Glutamatergic neuron (in vitro differentiated cells): ENCODE measurements around the gene ERVK3-1. TPM values are rescaled to one million over a fixed set of nuclear protein-coding genes. Genes with fewer than 3 reads are reported as not detected.

Source experiments
- DNase-seq: peaks from one replicate; pipeline ENCODE4 v3.0.0; 2022
- H3K27ac Mint-ChIP-seq: one replicate; pipeline ENCODE4 v1.8.0; 2020; ENCODE audit warnings: mild to moderate bottlenecking, mixed read lengths, inconsistent platforms; ENCODE audit not compliant: unreplicated experiment
- H3K27me3 Mint-ChIP-seq: one replicate; pipeline ENCODE4 v1.8.0; 2020; ENCODE audit warnings: mild to moderate bottlenecking, moderate library complexity, mixed read lengths, inconsistent platforms; ENCODE audit not compliant: unreplicated experiment
- H3K36me3 Mint-ChIP-seq: one replicate; pipeline ENCODE4 v1.8.0; 2020; ENCODE audit warnings: mild to moderate bottlenecking, mixed read lengths, inconsistent platforms; ENCODE audit not compliant: unreplicated experiment
- H3K4me1 Mint-ChIP-seq: one replicate; pipeline ENCODE4 v1.8.0; 2020; ENCODE audit warnings: mild to moderate bottlenecking, low read depth, mixed read lengths, inconsistent platforms; ENCODE audit not compliant: unreplicated experiment
- H3K4me3 Mint-ChIP-seq: one replicate; pipeline ENCODE4 v1.8.0; 2020; ENCODE audit warnings: mild to moderate bottlenecking, mixed read lengths, inconsistent platforms; ENCODE audit not compliant: unreplicated experiment
- H3K9me3 Mint-ChIP-seq: one replicate; pipeline ENCODE4 v1.8.0; 2020; ENCODE audit warnings: mild to moderate bottlenecking, moderate library complexity, mixed read lengths, inconsistent platforms; ENCODE audit not compliant: unreplicated experiment
- total RNA-seq: library from RNA; stranded (reverse); fragmentation: NEBNext Ultra II Directional; extraction: Animal tissue kit (Norgen Biotek cat#: 25700); gene quantifications from one replicate; pipeline ENCODE4 v1.2.1, GENCODE V29; 2021; ENCODE audit not compliant: unreplicated experiment
- TF ChIP-seq, protein P1 (sequence below): fragments of 200-600 bp; sonication (generic); IDR thresholded peaks from one replicate; pipeline ENCODE4 v1.5.0; 2021; ENCODE audit not compliant: partially characterized antibody, unreplicated experiment

ERVK3-1 gene
- total RNA-seq, 1 donor from 2014 or later = 56.2 TPM

DNA sequence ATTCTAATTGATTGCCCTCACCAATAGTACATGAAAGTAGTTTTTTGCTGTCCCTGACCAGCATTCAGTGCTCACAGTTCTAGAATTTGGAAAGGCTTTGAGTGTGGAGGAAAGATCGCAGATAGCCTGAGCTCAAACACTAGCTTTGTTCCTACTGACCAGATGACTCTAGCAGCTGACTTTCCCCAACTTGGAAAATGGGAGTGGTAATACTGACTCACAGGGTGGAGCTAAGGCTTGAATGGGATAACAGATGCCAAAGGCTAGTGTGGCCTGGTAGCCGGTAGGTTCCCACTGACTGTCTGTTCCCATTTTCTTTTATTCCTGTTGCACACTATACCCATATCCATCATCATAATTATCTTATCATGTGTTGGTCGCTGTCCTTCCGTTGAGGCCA is 25.3 kb downstream of the ERVK3-1 start:
- H3K27ac Mint-ChIP-seq = peak overlapping the region; percentile 76
- H3K4me1 Mint-ChIP-seq = peaks cover 9% of the 10 kb centered on the region
- no peaks in the 10 kb centered on the region for H3K36me3 Mint-ChIP-seq
- TF ChIP-seq, protein P1, sequence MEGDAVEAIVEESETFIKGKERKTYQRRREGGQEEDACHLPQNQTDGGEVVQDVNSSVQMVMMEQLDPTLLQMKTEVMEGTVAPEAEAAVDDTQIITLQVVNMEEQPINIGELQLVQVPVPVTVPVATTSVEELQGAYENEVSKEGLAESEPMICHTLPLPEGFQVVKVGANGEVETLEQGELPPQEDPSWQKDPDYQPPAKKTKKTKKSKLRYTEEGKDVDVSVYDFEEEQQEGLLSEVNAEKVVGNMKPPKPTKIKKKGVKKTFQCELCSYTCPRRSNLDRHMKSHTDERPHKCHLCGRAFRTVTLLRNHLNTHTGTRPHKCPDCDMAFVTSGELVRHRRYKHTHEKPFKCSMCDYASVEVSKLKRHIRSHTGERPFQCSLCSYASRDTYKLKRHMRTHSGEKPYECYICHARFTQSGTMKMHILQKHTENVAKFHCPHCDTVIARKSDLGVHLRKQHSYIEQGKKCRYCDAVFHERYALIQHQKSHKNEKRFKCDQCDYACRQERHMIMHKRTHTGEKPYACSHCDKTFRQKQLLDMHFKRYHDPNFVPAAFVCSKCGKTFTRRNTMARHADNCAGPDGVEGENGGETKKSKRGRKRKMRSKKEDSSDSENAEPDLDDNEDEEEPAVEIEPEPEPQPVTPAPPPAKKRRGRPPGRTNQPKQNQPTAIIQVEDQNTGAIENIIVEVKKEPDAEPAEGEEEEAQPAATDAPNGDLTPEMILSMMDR = no peak
- peak overlapping the region; percentile 43 for H3K4me3 Mint-ChIP-seq
- H3K9me3 Mint-ChIP-seq = no peaks in the 10 kb centered on the region
- peaks cover 4% of the 10 kb centered on the region for H3K27me3 Mint-ChIP-seq
- DNase-seq = no peak

DNA sequence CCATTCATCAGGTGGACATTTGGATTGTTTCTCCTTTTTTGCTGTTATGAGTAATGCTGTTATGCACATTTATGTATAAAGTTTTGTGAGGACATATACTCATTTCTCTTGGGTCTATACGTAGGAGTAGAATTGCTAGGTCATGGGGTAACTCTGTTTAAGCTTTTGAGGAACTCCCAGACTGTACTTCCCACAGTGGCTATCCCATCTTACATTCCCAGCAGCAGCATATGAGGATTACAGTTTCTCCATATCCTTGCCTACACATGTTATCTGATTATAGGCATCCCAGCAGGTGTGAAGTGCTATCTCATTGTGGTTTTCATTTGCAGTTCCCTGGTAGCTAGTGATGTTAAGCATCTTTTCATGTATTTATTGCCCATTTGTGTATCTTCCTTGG is 27.5 kb downstream of the ERVK3-1 start:
- peaks cover 9% of the 10 kb centered on the region for H3K4me1 Mint-ChIP-seq
- no peak for DNase-seq
- TF ChIP-seq, protein P1 = no peak
- H3K4me3 Mint-ChIP-seq = no peak overlapping the region
- H3K9me3 Mint-ChIP-seq = no peaks in the 10 kb centered on the region
- H3K36me3 Mint-ChIP-seq = no peaks in the 10 kb centered on the region
- no peak overlapping the region for H3K27ac Mint-ChIP-seq
- peaks cover 7% of the 10 kb centered on the region for H3K27me3 Mint-ChIP-seq

DNA sequence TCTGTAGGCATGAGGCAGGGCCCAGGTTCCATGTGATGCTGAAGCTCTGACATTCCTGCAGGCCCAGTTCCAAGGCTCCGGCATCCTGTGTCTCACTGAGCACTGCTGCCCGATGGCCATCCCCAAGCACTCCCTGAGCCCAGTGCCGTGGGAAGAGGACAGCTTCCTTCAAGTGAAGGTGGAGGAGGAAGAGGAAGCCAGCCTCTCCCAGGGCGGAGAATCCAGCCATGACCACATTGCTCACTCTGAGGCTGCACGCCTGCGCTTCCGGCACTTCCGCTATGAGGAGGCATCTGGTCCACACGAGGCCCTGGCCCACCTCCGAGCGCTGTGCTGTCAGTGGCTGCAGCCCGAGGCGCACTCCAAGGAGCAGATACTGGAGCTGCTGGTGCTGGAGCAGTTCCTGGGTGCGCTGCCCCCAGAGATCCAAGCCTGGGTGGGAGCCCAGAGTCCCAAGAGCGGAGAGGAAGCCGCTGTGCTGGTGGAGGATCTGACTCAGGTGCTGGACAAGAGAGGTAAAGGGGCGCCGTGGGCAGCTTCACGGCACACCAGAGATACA is 29.6 kb downstream of the ERVK3-1 start:
- DNase-seq = no peak
- Mint-ChIP-seq H3K9me3 (no peaks in the 10 kb centered on the region), H3K4me3 (no peak overlapping the region), H3K4me1 (peaks cover 5% of the 10 kb centered on the region), H3K27me3 (peaks cover 10% of the 10 kb centered on the region), H3K36me3 (peaks cover 3% of the 10 kb centered on the region), H3K27ac (no peak overlapping the region)
- TF ChIP-seq, protein P1 = no peak

DNA sequence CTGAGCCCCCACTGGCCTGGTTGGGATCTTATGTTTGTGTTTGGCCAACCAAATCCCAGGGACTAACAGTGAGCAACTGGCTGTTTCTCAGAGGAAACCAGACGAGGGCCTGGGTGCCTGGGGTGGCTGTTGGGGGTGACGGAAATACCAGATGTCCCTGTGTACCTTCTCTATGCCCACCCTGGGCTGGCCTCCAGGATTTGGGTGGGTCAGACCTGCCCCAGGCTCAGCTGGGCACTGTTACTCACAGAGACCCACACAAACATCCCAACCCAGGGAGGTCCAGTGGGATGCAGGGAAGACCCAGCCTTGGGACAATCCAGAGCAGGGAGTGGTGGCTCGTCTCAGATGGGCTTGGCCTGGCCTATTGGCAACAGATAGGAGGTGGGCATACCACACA is 30.5 kb downstream of the ERVK3-1 start:
- H3K9me3 Mint-ChIP-seq = no peaks in the 10 kb centered on the region
- no peak for DNase-seq
- H3K27ac Mint-ChIP-seq = no peak overlapping the region
- peaks cover 3% of the 10 kb centered on the region for H3K4me1 Mint-ChIP-seq
- peaks cover 11% of the 10 kb centered on the region for H3K27me3 Mint-ChIP-seq
- TF ChIP-seq, protein P1 = no peak
- peaks cover 5% of the 10 kb centered on the region for H3K36me3 Mint-ChIP-seq
- H3K4me3 Mint-ChIP-seq = no peak overlapping the region

DNA sequence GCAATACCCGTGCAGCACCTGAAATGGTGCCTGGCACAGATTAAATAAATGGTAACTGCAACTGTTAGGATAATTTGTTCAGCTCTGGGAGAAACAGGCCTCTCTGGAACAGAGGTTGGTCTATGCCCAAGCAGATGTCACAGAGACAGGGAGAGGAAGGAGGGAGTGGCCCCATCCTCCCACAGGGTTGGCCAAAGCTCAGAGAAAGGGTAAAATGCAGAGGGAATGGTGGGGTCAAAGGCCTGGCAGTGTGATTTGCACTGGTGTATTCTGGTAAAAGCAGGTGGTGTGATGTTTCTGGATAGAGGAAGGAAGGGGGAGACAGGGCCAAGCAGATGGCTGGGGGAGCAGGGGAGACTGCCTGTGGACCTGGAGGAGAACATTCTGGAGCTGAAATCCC is 31.0 kb downstream of the ERVK3-1 start:
- no peaks in the 10 kb centered on the region for H3K9me3 Mint-ChIP-seq
- peaks cover 11% of the 10 kb centered on the region for H3K27me3 Mint-ChIP-seq
- H3K4me1 Mint-ChIP-seq = no peaks in the 10 kb centered on the region
- H3K4me3 Mint-ChIP-seq = no peak overlapping the region
- no peak for DNase-seq
- TF ChIP-seq, protein P1 = no peak
- peaks cover 5% of the 10 kb centered on the region for H3K36me3 Mint-ChIP-seq
- H3K27ac Mint-ChIP-seq = no peak overlapping the region
